ENCODE results near the gene PLPP6.
A peak's percentile ranks its signal among the peaks of the same experiment; 100 is the strongest.
"Not testable (repeated sequence)": the region's sequence is repeated elsewhere in the genome, so short reads cannot be mapped to it uniquely, and the experiment has no call there.

PLPP6 gene

DNA sequence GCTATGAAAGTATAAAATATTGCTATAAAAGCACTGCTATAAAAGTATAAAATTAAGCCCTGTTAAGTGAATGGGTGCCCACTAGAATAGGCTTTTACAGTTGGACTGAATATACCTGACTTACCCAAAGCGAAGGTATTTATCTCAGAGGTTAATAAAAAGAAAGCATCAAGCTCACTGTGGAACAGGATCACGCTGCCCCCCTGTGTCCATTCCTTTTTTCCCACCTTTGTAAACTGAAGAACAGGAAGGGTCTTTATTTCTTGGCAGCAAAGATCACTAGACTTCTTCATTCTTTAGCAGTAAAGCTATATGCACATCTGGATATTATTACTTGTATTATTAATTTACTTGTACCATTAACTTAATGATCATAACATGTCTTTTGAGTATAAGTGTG lies 22.1 kb upstream of the PLPP6 start:
- TF ChIP-seq, protein P1, sequence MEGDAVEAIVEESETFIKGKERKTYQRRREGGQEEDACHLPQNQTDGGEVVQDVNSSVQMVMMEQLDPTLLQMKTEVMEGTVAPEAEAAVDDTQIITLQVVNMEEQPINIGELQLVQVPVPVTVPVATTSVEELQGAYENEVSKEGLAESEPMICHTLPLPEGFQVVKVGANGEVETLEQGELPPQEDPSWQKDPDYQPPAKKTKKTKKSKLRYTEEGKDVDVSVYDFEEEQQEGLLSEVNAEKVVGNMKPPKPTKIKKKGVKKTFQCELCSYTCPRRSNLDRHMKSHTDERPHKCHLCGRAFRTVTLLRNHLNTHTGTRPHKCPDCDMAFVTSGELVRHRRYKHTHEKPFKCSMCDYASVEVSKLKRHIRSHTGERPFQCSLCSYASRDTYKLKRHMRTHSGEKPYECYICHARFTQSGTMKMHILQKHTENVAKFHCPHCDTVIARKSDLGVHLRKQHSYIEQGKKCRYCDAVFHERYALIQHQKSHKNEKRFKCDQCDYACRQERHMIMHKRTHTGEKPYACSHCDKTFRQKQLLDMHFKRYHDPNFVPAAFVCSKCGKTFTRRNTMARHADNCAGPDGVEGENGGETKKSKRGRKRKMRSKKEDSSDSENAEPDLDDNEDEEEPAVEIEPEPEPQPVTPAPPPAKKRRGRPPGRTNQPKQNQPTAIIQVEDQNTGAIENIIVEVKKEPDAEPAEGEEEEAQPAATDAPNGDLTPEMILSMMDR (IDR thresholded peaks at IDR 0.05; ENCODE audit: control insufficient read depth, insufficient read depth, low read depth, low read length, missing control alignments), result peak; percentile 63
- no peak overlapping the region for H3K4me3 ChIP-seq (ENCODE audit: control insufficient read depth, low read depth, low read length)
- DNase-seq (ENCODE audit: low read depth), result no peak

- DNase-seq (ENCODE audit: low read depth), result no peak
- no peak overlapping the region for H3K4me3 ChIP-seq (ENCODE audit: control insufficient read depth, low read depth, low read length)
- TF ChIP-seq, protein P1 (IDR thresholded peaks at IDR 0.05; ENCODE audit: control insufficient read depth, insufficient read depth, low read depth, low read length, missing control alignments), result no peak
Observed at GRCh38 chr9:4642351-4642750, 19.7 kb upstream of the PLPP6 start.

DNA sequence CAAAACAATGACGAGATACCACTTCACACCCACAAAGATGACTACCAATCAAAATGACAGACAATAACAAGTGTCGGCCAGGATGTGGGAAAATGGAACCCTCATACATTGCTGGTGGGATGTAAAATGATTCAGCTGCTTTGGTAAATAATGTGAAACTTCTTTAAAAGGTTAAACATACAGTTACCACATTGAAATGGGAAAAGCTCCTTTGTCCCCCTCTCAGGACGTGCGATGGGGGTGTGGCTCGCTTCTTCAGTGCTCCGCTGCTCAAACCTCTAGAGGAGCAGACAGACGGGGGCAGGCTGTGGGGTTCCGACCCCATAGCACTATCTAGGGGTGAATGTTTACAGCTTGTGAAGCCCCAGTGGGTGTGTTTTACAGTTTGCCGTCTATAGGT lies 8.0 kb upstream of the PLPP6 start:
- no peak for DNase-seq (ENCODE audit: low read depth)
- TF ChIP-seq, protein P1 (IDR thresholded peaks at IDR 0.05; ENCODE audit: control insufficient read depth, insufficient read depth, low read depth, low read length, missing control alignments), result no peak
- no peak overlapping the region for H3K4me3 ChIP-seq (ENCODE audit: control insufficient read depth, low read depth, low read length)

DNA sequence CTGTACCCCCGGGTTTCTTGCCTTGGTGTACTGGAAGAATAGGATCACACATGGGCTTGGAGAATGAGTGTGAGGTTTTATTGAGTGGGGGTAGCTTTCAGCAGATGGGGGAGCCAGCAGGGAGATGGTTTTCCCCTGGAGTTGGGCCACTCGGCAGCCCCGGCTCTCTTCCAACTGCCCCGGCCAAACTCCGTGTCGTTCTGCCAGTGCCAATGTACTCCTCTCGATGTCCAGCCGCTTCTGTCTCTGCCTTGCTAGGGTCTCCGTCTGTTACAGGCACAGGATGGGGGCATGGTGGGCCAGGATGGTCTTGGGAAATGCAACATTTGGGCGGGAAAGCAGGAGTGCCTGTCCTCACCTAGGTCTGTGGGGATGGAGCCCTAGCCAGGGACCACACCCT lies 7.6 kb upstream of the PLPP6 start:
- TF ChIP-seq, protein P1 (IDR thresholded peaks at IDR 0.05; ENCODE audit: control insufficient read depth, insufficient read depth, low read depth, low read length, missing control alignments), result no peak
- DNase-seq (ENCODE audit: low read depth), result no peak
- no peak overlapping the region for H3K4me3 ChIP-seq (ENCODE audit: control insufficient read depth, low read depth, low read length)

- DNase-seq (ENCODE audit: low read depth); H3K4me3 ChIP-seq (ENCODE audit: control insufficient read depth, low read depth, low read length): not testable (repeated sequence)
Observed at GRCh38 chr9:4656196-4656595, 5.9 kb upstream of the PLPP6 start.

DNA sequence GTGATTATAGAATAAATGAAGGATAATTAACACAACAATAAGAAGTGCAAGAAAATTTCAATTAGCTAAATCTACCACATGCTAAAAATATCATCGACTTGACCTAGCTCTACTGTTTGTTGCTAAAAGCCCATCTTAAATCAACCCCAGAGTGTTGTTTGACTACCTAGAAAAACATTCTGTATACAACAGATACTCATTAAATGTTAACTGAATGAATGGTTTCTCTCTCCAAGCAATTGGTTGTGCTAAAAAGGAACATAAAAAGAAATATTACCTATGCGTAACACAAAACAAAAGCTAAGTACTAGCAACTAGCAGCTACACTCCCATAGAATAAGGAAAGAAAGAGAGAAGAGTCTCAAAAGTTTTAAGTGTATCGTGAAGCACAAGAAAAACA lies 5.5 kb upstream of the PLPP6 start:
- TF ChIP-seq, protein P1 (IDR thresholded peaks at IDR 0.05; ENCODE audit: control insufficient read depth, insufficient read depth, low read depth, low read length, missing control alignments), result no peak

DNA sequence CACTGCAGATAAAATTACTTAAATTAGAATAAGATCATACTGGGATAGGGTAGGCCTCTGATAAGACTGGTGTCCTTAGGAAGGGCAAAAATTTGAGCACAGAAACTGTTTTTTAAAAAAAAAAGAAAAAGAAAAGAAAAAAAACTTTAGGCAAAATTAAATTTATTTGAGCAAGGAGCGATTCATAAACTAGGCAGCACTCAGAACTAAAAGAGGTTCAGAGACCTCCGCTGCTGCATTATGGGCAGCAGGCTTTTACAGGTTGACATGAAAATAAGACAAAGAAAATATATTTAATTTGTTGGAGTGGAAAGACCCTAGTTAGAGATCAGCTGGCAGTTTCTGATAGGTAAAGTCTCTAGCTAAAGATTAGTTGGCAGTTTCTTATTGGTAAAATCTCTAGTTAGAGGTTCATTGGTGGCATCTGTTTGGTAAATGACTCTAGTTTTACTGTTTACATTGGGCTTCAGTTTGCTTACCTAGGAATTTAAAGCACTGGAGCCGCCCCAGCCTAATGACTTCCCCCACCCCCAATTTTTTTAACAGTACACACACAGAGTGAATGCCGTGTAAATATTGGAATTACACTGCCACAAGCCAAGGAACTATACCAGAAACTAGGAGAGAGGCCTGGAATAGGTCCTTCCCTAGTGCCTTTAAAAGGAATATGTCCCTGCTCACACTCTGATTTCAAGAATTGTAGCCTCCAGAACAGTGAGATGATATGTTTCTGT lies 4.5 kb upstream of the PLPP6 start:
- H3K4me3 ChIP-seq (ENCODE audit: control insufficient read depth, low read depth, low read length), result no peak overlapping the region
- no peak for DNase-seq (ENCODE audit: low read depth)
- TF ChIP-seq, protein P1 (IDR thresholded peaks at IDR 0.05; ENCODE audit: control insufficient read depth, insufficient read depth, low read depth, low read length, missing control alignments), result no peak

More for the DNA sequence above, 5.5 kb upstream of the PLPP6 start:
- DNase-seq (ENCODE audit: low read depth), result no peak
- H3K4me3 ChIP-seq (ENCODE audit: control insufficient read depth, low read depth, low read length), result no peak overlapping the region

DNA sequence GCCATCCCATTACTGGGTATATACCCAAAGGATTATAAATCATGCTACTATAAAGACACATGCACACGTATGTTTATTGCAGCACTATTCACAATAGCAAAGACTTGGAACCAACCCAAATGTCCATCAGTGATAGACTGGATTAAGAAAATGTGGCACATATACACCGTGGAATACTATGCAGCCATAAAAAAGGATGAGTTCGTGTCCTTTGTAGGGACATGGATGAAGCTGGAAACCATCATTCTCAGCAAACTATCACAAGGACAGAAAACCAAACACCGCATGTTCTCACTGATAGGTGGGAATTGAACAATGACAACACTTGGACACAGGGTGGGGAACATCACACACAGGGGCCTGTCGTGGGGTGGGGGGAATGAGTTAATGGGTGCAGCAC lies 1.4 kb upstream of the PLPP6 start:
- DNase-seq (ENCODE audit: low read depth); H3K4me3 ChIP-seq (ENCODE audit: control insufficient read depth, low read depth, low read length): not testable (repeated sequence)
